ENCODE data around the gene EBF3.

EBF3 gene

GRCh38 chr10:129949411-129949810, 14.7 kb downstream of the EBF3 start:
- DNase-seq (ENCODE audit: low read depth) = no peak
- no peak overlapping the region for H3K4me3 ChIP-seq (ENCODE audit: low read depth, low read length)

- no peak for DNase-seq (ENCODE audit: low read depth)
- no peak overlapping the region for H3K4me3 ChIP-seq (ENCODE audit: low read depth, low read length)
Observed at GRCh38 chr10:129946859-129947258, 17.2 kb downstream of the EBF3 start.

DNA sequence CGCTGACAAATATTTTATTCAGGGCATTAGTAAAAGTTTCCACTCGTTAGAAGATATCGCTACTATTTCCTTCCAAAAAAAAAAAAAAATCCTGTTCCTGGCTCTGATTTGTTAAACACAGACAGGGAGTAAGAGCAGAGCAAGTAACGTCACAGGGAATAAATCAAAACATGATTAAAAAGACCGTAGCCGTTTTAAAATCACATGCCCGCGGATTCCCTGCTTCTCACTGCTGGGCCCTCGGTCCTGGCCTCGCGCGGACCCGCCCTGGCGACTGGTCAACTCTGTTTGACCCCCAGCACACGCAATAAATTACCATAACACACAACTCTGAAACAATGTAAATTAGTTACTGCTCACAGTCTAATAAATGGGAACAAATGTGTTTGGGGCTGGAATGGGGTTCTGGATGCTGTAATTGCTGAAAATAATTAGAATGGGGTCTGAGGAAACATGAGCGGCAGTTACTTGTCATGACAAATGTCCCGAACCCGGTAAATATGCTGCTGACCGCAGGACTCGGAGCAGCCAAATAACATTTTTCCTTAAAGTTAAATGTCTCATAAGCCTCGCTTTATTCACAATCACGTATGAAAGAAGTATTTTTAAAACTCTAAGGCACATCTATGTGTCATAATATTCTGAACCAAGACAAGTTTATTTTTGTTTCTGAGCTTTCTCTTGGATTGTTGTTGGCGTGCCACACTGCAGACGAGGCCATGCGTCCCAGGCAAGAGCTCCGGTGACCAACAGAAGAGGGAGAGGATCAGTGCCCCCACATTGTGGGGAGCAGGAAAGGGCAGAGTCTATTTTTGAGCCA, 17.9 kb downstream of the EBF3 start:
- DNase-seq (ENCODE audit: low read depth) = no peak
- H3K4me3 ChIP-seq (ENCODE audit: low read depth, low read length) = peak overlapping the region; percentile 21

DNA sequence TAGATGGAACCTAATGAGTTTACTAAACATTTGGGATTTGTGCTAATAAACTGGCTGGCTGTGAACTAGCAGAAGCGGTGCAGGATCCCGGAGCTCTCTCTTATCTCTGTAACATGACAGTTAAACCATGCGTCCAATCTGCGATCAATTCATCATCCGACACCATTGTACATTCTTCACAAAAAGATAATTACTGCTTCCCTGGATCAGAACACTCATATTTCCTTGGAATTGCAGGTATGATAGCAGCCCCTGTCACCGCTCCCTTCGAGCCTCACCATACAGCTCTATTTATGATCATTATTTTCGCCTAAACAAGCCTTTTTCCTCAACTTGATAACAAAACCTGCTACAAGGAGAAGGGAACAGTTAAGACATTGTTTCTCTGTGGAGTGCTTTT, 18.5 kb downstream of the EBF3 start:
- DNase-seq (ENCODE audit: low read depth) = no peak
- H3K4me3 ChIP-seq (ENCODE audit: low read depth, low read length) = no peak overlapping the region

DNA sequence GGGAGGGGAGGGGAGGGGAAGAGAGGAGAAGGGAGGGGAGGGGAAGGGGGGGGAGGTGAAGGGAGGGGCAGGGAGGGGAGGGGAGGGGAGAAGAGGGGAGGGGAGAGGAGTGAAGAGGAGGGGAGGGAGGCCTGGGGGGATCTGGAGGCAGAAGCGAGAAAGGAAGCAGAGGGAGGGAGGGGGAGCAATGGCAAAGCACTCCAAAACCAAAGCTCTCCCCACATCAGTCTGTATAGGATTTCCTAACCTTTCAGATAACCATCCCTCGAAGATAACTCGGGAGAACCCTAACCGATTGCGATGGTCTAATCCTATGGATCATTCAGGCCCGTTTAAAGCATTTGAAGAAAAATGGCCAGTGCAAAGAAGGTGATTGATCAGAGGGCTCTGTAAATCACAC, 19.0 kb downstream of the EBF3 start:
- DNase-seq (ENCODE audit: low read depth) = no peak

GRCh38 chr10:129944456-129944855, 19.6 kb downstream of the EBF3 start:
- DNase-seq (ENCODE audit: low read depth) = no peak
- H3K4me3 ChIP-seq (ENCODE audit: low read depth, low read length) = no peak overlapping the region

More for the DNA sequence above, 19.0 kb downstream of the EBF3 start:
- no peak overlapping the region for H3K4me3 ChIP-seq (ENCODE audit: low read depth, low read length)

DNA sequence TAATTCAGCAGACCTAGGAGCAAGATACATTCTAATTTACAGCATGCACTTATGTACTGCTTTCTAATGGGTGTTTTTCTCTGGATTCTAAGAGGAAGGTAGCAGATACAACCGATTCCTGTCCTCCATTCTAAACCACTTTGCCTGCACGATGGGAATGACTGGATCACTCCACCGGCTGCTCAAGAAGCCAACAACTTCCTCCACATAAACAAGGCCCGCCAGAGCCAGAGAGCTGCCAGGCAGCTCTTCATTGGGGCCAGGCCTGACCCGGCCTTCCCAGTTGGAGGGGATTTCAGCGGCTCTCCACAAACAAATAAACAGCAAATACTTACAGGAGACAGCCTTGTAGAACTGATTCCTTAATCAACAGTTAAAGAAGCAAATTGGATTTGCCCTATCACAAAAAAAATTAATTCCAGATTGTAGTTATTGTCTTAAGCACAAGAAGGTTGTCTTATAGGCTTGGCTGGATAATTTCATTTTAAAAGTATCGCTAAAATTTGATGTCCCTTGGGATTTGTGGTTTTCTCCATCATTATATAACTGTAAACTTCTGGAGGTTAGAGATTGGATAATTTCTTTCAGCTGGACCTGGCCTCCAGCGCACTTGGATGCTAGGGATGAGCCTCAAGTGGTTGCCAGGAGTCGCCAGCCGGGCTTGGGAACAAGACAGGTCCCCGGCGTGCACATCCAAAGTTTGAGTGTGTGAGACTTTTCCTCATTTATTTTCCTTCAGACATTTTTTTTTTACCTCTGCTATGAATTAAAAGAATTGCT, 20.9 kb downstream of the EBF3 start:
- H3K4me3 ChIP-seq (ENCODE audit: low read depth, low read length) = no peak overlapping the region
- no peak for DNase-seq (ENCODE audit: low read depth)

- DNase-seq (ENCODE audit: low read depth) = no peak
- H3K4me3 ChIP-seq (ENCODE audit: low read depth, low read length) = no peak overlapping the region
Observed at GRCh38 chr10:129942391-129942790, 21.7 kb downstream of the EBF3 start.

DNA sequence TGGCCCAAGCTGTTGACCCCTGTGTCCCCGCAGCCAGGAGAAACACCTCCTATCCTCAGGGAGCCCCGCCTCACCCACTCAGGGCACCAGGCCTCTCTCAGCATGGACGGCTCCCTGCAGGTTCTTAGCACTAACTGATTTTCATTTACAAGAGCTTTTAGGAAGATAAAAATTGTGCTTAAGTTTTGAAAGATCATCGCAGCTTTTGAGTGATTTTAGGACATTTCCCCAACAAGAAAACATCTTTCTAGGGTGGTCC, 22.1 kb downstream of the EBF3 start:
- no peak for DNase-seq (ENCODE audit: low read depth)
- H3K4me3 ChIP-seq (ENCODE audit: low read depth, low read length) = no peak overlapping the region

GRCh38 chr10:129941199-129942018, 22.7 kb downstream of the EBF3 start:
- DNase-seq (ENCODE audit: low read depth) = no peak
- no peak overlapping the region for H3K4me3 ChIP-seq (ENCODE audit: low read depth, low read length)

DNA sequence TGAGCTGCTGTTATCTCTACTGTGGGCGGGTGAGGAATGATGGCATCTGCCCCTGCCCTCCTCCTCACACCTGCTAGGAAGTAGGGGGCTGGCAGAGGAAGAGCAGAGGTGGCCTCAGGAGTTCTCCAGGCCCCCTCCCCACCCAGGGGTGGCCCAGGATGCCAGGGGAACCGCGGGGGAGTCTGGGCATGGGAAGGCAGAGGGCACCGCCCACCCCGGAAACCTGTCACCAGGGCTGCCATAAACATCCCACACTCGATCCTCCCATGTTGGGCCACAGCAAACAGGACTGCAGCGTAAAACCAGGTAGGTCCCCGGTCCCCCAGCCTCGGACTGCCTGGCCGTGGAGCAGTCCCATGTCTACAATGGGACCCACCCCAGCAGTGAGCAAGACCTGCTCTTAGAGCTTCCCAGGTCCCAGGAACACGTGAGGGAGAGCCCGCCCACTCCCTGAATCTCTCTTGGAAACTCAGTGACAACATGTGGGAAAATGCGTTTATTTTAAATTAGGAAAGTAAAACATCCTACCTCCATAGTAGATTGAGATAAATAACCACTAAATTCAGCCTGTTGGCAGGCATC, 23.4 kb downstream of the EBF3 start:
- DNase-seq (ENCODE audit: low read depth) = no peak

GRCh38 chr10:129939416-129940275, 24.4 kb downstream of the EBF3 start:
- no peak overlapping the region for H3K4me3 ChIP-seq (ENCODE audit: low read depth, low read length)
- DNase-seq (ENCODE audit: low read depth) = no peak

More for the DNA sequence above, 23.4 kb downstream of the EBF3 start:
- no peak overlapping the region for H3K4me3 ChIP-seq (ENCODE audit: low read depth, low read length)

GRCh38 chr10:129938460-129938859, 25.6 kb downstream of the EBF3 start:
- no peak for DNase-seq (ENCODE audit: low read depth)
- H3K4me3 ChIP-seq (ENCODE audit: low read depth, low read length) = no peak overlapping the region

DNA sequence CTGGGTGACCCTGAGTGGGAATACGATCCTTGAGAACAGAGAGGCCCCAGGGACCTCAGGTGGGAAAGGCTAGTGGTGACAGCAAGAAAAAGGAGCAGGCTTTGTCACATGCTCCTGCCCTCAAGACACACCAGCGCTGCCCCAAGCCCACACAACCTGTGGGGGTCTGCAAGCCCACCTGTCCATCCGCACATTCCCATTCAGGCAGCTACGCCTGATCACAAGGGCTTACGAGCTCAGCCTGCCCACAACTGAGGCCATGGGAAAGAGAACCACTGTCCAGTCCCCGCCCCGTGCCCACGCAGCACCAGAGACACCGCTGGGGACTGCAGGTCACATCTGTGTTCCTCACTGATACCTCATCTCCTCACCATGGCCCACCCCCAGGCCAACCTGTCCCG, 26.7 kb downstream of the EBF3 start:
- no peak for DNase-seq (ENCODE audit: low read depth)
- no peak overlapping the region for H3K4me3 ChIP-seq (ENCODE audit: low read depth, low read length)

DNA sequence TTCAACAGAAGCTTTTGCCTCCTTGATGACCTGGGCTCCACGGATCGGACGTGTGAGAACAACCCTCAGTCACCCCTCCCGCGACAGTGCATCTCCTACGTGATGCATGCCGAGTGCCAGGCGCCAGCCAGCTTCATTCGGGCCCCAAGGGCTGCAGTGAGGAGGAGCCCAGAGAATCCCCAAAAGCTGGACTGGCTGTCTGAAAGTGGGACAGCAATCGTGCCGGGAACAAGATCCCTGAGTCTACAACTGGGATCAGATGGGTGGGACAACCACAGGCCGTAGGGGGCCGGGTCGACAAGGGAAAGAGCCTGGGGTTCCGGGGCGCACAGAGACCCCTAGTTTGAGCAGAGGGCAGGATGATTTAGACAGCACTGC, 27.2 kb downstream of the EBF3 start:
- H3K4me3 ChIP-seq (ENCODE audit: low read depth, low read length) = no peak overlapping the region

GRCh38 chr10:129936266-129936922, 27.7 kb downstream of the EBF3 start:
- H3K4me3 ChIP-seq (ENCODE audit: low read depth, low read length) = no peak overlapping the region
- DNase-seq (ENCODE audit: low read depth) = no peak

More for the DNA sequence above, 27.2 kb downstream of the EBF3 start:
- no peak for DNase-seq (ENCODE audit: low read depth)

DNA sequence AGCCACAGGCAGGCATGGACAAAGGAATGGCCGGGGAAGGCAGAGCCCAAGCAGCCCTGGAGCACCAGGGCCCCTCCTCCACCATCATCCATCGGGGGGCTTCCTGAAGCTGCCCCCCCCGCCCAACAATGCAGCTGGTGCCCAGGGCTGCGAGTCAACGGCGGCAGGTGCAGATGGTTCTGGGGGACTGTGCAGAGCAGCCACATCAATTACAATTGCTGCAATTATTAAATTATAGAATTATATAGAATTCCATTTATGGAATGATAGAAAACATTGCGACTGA, 28.3 kb downstream of the EBF3 start:
- no peak for DNase-seq (ENCODE audit: low read depth)
- no peak overlapping the region for H3K4me3 ChIP-seq (ENCODE audit: low read depth, low read length)

- no peak for DNase-seq (ENCODE audit: low read depth)
- no peak overlapping the region for H3K4me3 ChIP-seq (ENCODE audit: low read depth, low read length)
Observed at GRCh38 chr10:129935102-129935866, 28.8 kb downstream of the EBF3 start.
